H9 (cell line): ENCODE data around the gene KLHL22. TPM values are rescaled to one million over a fixed set of nuclear protein-coding genes. Genes with fewer than 3 reads are reported as not detected.

Experiments
- DNase-seq: peaks from one replicate; pipeline ENCODE4 v3.0.0-alpha.2; 2017
- H2AFZ ChIP-seq: one replicate; pipeline ENCODE4 v1.6.1; 2013; ENCODE audit warnings: mild to moderate bottlenecking, low read length, control low read depth, moderate library complexity
- H2AK5ac ChIP-seq: 2 replicates; pipeline ENCODE4 v1.6.1; 2013; ENCODE audit warnings: low read length, control low read depth, mixed read lengths; ENCODE audit not compliant: insufficient read length
- H2BK120ac ChIP-seq: one replicate; pipeline ENCODE4 v1.6.1; 2013; ENCODE audit warnings: low read depth, mild to moderate bottlenecking, low read length, control low read depth, inconsistent platforms; ENCODE audit not compliant: poor library complexity, severe bottlenecking
- H2BK12ac ChIP-seq: 2 replicates; pipeline ENCODE4 v1.6.1; 2013; ENCODE audit warnings: low read length, control low read depth, mixed read lengths, low read depth; ENCODE audit not compliant: insufficient read length
- H2BK15ac ChIP-seq: 2 replicates; pipeline ENCODE4 v1.6.1; 2013; ENCODE audit warnings: low read depth, low read length, control low read depth
- H2BK20ac ChIP-seq: one replicate; pipeline ENCODE4 v1.6.1; 2013; ENCODE audit warnings: low read depth, mild to moderate bottlenecking, low read length, control low read depth, inconsistent platforms; ENCODE audit not compliant: poor library complexity, severe bottlenecking
- H2BK5ac ChIP-seq: 2 replicates; pipeline ENCODE4 v1.6.1; 2013; ENCODE audit warnings: low read length, control low read depth, mixed read lengths; ENCODE audit not compliant: insufficient read length
- H3K14ac ChIP-seq: 2 replicates; pipeline ENCODE4 v1.6.1; 2013; ENCODE audit warnings: low read length, control low read depth; ENCODE audit not compliant: insufficient read depth
- H3K18ac ChIP-seq: 2 replicates; pipeline ENCODE4 v1.6.1; 2013; ENCODE audit warnings: low read depth, mild to moderate bottlenecking, mixed read lengths, low read length, control low read depth; ENCODE audit not compliant: insufficient read length
- H3K23ac ChIP-seq: 2 replicates; pipeline ENCODE4 v1.6.1; 2013; ENCODE audit warnings: low read length, control low read depth, mixed read lengths, low read depth; ENCODE audit not compliant: insufficient read length
- H3K23me2 ChIP-seq: 2 replicates; pipeline ENCODE4 v1.6.1; 2013; ENCODE audit warnings: low read depth, mild to moderate bottlenecking, mixed read lengths, low read length, control low read depth; ENCODE audit not compliant: insufficient read length, poor library complexity, severe bottlenecking
- H3K27ac ChIP-seq: 2 replicates; pipeline ENCODE4 v1.5.1; 2013; ENCODE audit warnings: low read length, control low read depth, mixed read lengths, low read depth; ENCODE audit not compliant: insufficient read length
- H3K27me3 ChIP-seq: 2 replicates; pipeline ENCODE4 v1.6.1; 2013; ENCODE audit warnings: low read length, control low read depth, inconsistent platforms; ENCODE audit not compliant: insufficient read depth
- H3K4ac ChIP-seq: 2 replicates; pipeline ENCODE4 v1.6.1; 2013; ENCODE audit warnings: low read depth, mild to moderate bottlenecking, control low read depth, inconsistent platforms, low read length, moderate library complexity
- H3K4me1 ChIP-seq: 2 replicates; pipeline ENCODE4 v1.6.1; 2013; ENCODE audit warnings: low read length, control low read depth, inconsistent platforms; ENCODE audit not compliant: insufficient read depth
- H3K4me2 ChIP-seq: 2 replicates; pipeline ENCODE4 v1.6.1; 2013; ENCODE audit warnings: low read length, control low read depth, mixed read lengths; ENCODE audit not compliant: insufficient read length, insufficient read depth
- H3K56ac ChIP-seq: 2 replicates; pipeline ENCODE4 v1.6.1; 2013; ENCODE audit warnings: low read depth, mild to moderate bottlenecking, mixed read lengths, low read length, control low read depth; ENCODE audit not compliant: insufficient read length
- H3K79me1 ChIP-seq: 2 replicates; pipeline ENCODE4 v1.6.1; 2013; ENCODE audit warnings: low read depth, mild to moderate bottlenecking, moderate library complexity, low read length, control low read depth, inconsistent platforms; ENCODE audit not compliant: insufficient read depth, poor library complexity, severe bottlenecking
- H3K79me2 ChIP-seq: 2 replicates; pipeline ENCODE4 v1.6.1; 2013; ENCODE audit warnings: low read length, control low read depth, inconsistent platforms; ENCODE audit not compliant: insufficient read depth
- H3K9ac ChIP-seq: 2 replicates; pipeline ENCODE4 v1.6.1; 2013; ENCODE audit warnings: low read length, control low read depth, mixed read lengths; ENCODE audit not compliant: insufficient read length; ENCODE audit errors: extremely low read depth
- H3K9me3 ChIP-seq: one replicate; pipeline ENCODE4 v1.6.1; 2013; ENCODE audit warnings: low read depth, low read length, inconsistent platforms; ENCODE audit not compliant: control insufficient read depth
- H3T11ph ChIP-seq: one replicate; pipeline ENCODE4 v1.6.1; 2013; ENCODE audit warnings: mild to moderate bottlenecking, low read length, control low read depth, inconsistent platforms
- H4K20me1 ChIP-seq: one replicate; pipeline ENCODE4 v1.6.1; 2013; ENCODE audit not compliant: control insufficient read depth, insufficient read length, insufficient read depth
- H4K5ac ChIP-seq: 2 replicates; pipeline ENCODE4 v1.6.1; 2013; ENCODE audit warnings: low read depth, mild to moderate bottlenecking, mixed read lengths, low read length, control low read depth; ENCODE audit not compliant: insufficient read length
- H4K8ac ChIP-seq: replicated peaks from 2 replicates; pipeline ENCODE4 v1.6.1; 2013; ENCODE audit warnings: low read length, control low read depth, mixed read lengths, low read depth; ENCODE audit not compliant: insufficient read length
- H4K91ac ChIP-seq: 2 replicates; pipeline ENCODE4 v1.6.1; 2013; ENCODE audit warnings: low read depth, mild to moderate bottlenecking, moderate library complexity, mixed read lengths, low read length, control low read depth; ENCODE audit not compliant: insufficient read length
- H3K27ac Mint-ChIP-seq, 3 experiments: 2 replicates in 2 of 3; 3 replicates in 1 of 3; pipeline ENCODE4 v1.8.0; 2020 to 2021; ENCODE audit warnings: mixed read lengths in 3 of 3, mild to moderate bottlenecking in 1 of 3, moderate library complexity in 1 of 3
- H3K27me3 Mint-ChIP-seq: 2 replicates; pipeline ENCODE4 v1.8.0; 2021; ENCODE audit warnings: low read depth, mild to moderate bottlenecking, moderate library complexity, mixed read lengths
- H3K36me3 Mint-ChIP-seq, 3 experiments: 2 replicates in 2 of 3; 3 replicates in 1 of 3; pipeline ENCODE4 v1.8.0; 2020 to 2021; ENCODE audit warnings: low read depth in 3 of 3, mixed read lengths in 3 of 3; ENCODE audit not compliant: insufficient read depth in 1 of 3
- H3K4me1 Mint-ChIP-seq, 2 experiments: 2 replicates each; pipeline ENCODE4 v1.8.0; 2020; ENCODE audit warnings: mixed read lengths in 2 of 2
- H3K4me3 Mint-ChIP-seq, 2 experiments: 2 replicates in 1 of 2; 3 replicates in 1 of 2; pipeline ENCODE4 v1.8.0; 2020 to 2021; ENCODE audit warnings: mild to moderate bottlenecking in 2 of 2, mixed read lengths in 2 of 2, moderate library complexity in 1 of 2
- H3K9me3 Mint-ChIP-seq, 2 experiments: 2 replicates in 1 of 2; 3 replicates in 1 of 2; pipeline ENCODE4 v1.8.0; 2020; ENCODE audit warnings: mild to moderate bottlenecking in 2 of 2, mixed read lengths in 2 of 2, moderate library complexity in 1 of 2
- CTCF ChIP-seq: fragments of 200-600 bp; sonication (generic); conservative IDR thresholded peaks from 3 replicates; pipeline ENCODE4 v1.8.0; 2021; ENCODE audit warnings: antibody characterized with exemption, mild to moderate bottlenecking
- WGBS: extraction: QIAGEN DNeasy Blood & Tissue Kit; methylation state at CpG from one replicate; pipeline ENCODE4 v1.1.7; 2013; ENCODE audit warnings: missing lambda C conversion rate, low lambda C conversion rate, mixed read lengths; ENCODE audit not compliant: insufficient read length; ENCODE audit errors: extremely low coverage; 5-methylcytosine and 5-hydroxymethylcytosine counted together
- total RNA-seq: library from RNA; stranded (reverse); gene quantifications from 2 replicates; pipeline ENCODE4 v1.2.1, GENCODE V29; 2021

Gene KLHL22
- total RNA-seq, 1 experiment from 2014 or later: 11.9 TPM

GRCh38 chr22:20403779-20404140 is 91.8 kb downstream of the KLHL22 start:
- Histone ChIP-seq H2BK20ac (no peak overlapping the region), H3K9ac (no peak overlapping the region), H4K91ac (no peak overlapping the region), H3T11ph (no peak overlapping the region), H2BK5ac (no peak overlapping the region), H2AFZ (no peak overlapping the region), H3K23ac (no peak overlapping the region), H4K5ac (no peak overlapping the region), H3K4ac (no peak overlapping the region), H3K27me3 (no peaks in the 10 kb centered on the region), H3K18ac (no peak overlapping the region), H3K27ac (no peak overlapping the region), H3K4me1 (no peaks in the 10 kb centered on the region), H4K8ac (no peak overlapping the region), H3K56ac (no peak overlapping the region), H2AK5ac (no peak overlapping the region), H2BK120ac (no peak overlapping the region), H3K79me1 (peaks cover 2% of the 10 kb centered on the region), H3K9me3 (no peaks in the 10 kb centered on the region), H4K20me1 (no peaks in the 10 kb centered on the region), H2BK15ac (no peak overlapping the region), H3K79me2 (no peaks in the 10 kb centered on the region), H3K4me2 (no peak overlapping the region), H3K14ac (no peak overlapping the region), H3K23me2 (no peaks in the 10 kb centered on the region), H2BK12ac (no peak overlapping the region)
- H3K9me3 Mint-ChIP-seq: no peaks in the 10 kb centered on the region
- H3K36me3 Mint-ChIP-seq: peaks cover 36 to 57% (median 43%) of the 10 kb centered on the region in 3 experiments; a peak in 6 of 7 replicates
- DNase-seq: no peak
- H3K4me1 Mint-ChIP-seq: no peaks in the 10 kb centered on the region
- H3K4me3 Mint-ChIP-seq: no peak overlapping the region
- H3K27ac Mint-ChIP-seq: no peak overlapping the region
- no CpG with 5 or more reads among the region's 6 CpGs for WGBS
- no peaks in the 10 kb centered on the region; the same call in 1 of the 2 replicates for H3K27me3 Mint-ChIP-seq
- no peak for TF ChIP-seq CTCF
